ENCODE results near the gene TTC23L.

TTC23L gene

DNA sequence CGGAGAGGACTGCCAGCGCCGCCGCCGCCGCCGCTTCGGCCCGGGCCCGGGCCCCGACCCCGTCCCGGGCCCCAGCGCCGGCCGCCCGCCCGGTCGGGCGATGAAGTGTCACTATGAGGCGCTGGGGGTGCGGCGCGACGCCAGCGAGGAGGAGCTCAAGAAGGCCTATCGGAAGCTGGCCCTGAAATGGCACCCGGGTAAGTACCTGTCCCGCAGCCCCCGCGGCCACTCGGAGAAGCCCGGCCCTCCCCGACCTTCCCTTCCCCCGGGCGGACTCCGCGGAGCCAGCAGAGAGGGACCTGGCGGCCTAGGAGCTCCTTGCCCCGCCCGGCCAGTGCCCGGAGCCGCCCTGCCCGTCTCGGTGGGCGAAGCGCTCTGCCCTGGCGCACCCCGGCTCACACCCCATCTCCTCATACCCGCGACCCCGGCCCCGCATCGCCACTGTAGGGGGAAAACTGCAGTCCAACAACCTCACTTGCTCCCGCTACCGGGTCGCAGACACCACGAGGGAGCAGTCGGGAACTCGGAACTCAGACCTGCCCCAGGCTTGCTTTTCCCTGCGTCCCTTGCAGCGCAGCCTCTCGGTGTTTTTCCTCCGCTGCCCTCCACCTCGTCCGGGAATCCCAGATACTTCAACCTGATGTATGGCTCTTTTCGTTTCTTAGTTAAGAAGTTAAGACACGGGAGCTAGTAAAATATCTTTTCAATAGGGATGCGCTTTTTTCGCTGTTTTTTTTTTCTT lies 90.9 kb downstream of the TTC23L start:
- Histone ChIP-seq H3K27ac (ENCODE audit: low read depth, low read length) (peak overlapping the region; percentile 51), H2AFZ (ENCODE audit: low read length, unreplicated experiment) (peak overlapping the region; percentile 67), H3K79me2 (ENCODE audit: control insufficient read depth, insufficient read depth, low read length, unreplicated experiment) (peaks cover 41% of the 10 kb centered on the region), H3K4me1 (ENCODE audit: control insufficient read depth, insufficient read depth, low read length, unreplicated experiment) (peaks cover 5% of the 10 kb centered on the region), H3K4me3 (ENCODE audit: low read depth, low read length) (peak overlapping the region; percentile 84), H3K27me3 (ENCODE audit: insufficient read depth, low read length) (no peaks in the 10 kb centered on the region), H3K36me3 (ENCODE audit: insufficient read depth, low read length) (peaks cover 18% of the 10 kb centered on the region)

DNA sequence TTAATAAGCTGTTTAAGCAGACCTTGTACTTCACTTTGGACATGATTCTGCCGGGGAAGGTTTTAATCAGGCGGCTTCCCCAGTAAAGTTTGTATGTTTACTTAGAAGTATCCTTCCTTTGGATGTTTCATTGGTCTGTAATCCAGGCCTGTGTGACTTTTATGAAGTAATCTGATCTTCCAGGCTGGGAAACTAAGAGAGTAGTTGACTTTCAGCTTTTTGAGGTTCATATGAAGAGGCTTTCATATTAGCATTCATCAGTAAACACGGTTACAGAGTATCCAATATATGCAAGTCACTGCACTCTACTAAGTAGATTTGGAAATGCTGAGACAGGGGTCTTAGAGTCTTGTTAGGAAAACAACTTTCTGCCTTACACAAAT lies 91.5 kb downstream of the TTC23L start:
- Histone ChIP-seq H3K27me3 (ENCODE audit: insufficient read depth, low read length) (no peaks in the 10 kb centered on the region), H3K4me1 (ENCODE audit: control insufficient read depth, insufficient read depth, low read length, unreplicated experiment) (peaks cover 5% of the 10 kb centered on the region), H3K27ac (ENCODE audit: low read depth, low read length) (peak overlapping the region; percentile 51), H3K4me3 (ENCODE audit: low read depth, low read length) (peak overlapping the region; percentile 84), H3K79me2 (ENCODE audit: control insufficient read depth, insufficient read depth, low read length, unreplicated experiment) (peaks cover 44% of the 10 kb centered on the region), H2AFZ (ENCODE audit: low read length, unreplicated experiment) (peak overlapping the region; percentile 67), H3K36me3 (ENCODE audit: insufficient read depth, low read length) (peaks cover 14% of the 10 kb centered on the region)

DNA sequence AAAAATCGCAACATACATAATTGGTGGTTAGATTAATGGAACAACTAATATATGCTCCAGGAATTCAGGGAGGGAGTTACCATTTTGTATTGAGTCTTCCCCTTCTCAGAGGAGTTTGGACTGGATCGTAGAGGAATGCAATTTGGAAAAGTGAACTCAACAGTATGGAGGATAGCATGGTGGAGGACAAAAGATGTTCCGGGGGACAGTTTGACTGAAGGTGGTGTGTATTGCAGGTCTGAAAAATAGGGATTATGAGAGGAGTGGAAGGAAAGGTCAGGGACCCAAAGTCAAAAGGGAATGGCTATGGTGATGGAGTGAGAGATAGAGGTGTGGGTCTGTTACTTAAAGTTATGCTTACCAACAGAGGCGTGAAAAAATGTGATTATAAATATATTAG lies 91.9 kb downstream of the TTC23L start:
- peaks cover 5% of the 10 kb centered on the region for H3K4me1 ChIP-seq (ENCODE audit: control insufficient read depth, insufficient read depth, low read length, unreplicated experiment)
- H3K4me3 ChIP-seq (ENCODE audit: low read depth, low read length) = peak overlapping the region; percentile 84
- peaks cover 15% of the 10 kb centered on the region; the same call in 1 of the 2 replicates for H3K36me3 ChIP-seq (ENCODE audit: insufficient read depth, low read length)
- H3K79me2 ChIP-seq (ENCODE audit: control insufficient read depth, insufficient read depth, low read length, unreplicated experiment) = peaks cover 44% of the 10 kb centered on the region
- H3K27me3 ChIP-seq (ENCODE audit: insufficient read depth, low read length) = no peaks in the 10 kb centered on the region
- peak overlapping the region; percentile 51 for H3K27ac ChIP-seq (ENCODE audit: low read depth, low read length)
- peak overlapping the region; percentile 67 for H2AFZ ChIP-seq (ENCODE audit: low read length, unreplicated experiment)

GRCh38 chr5:34932947-34933346 lies 94.0 kb downstream of the TTC23L start:
- H3K27me3 ChIP-seq (ENCODE audit: insufficient read depth, low read length) = no peaks in the 10 kb centered on the region
- no peak overlapping the region for H3K4me3 ChIP-seq (ENCODE audit: low read depth, low read length)
- peaks cover 44% of the 10 kb centered on the region for H3K79me2 ChIP-seq (ENCODE audit: control insufficient read depth, insufficient read depth, low read length, unreplicated experiment)
- H3K4me1 ChIP-seq (ENCODE audit: control insufficient read depth, insufficient read depth, low read length, unreplicated experiment) = peaks cover 5% of the 10 kb centered on the region
- H3K27ac ChIP-seq (ENCODE audit: low read depth, low read length) = no peak overlapping the region
- no peak overlapping the region for H2AFZ ChIP-seq (ENCODE audit: low read length, unreplicated experiment)
- peaks cover 11% of the 10 kb centered on the region; the same call in 1 of the 2 replicates for H3K36me3 ChIP-seq (ENCODE audit: insufficient read depth, low read length)

DNA sequence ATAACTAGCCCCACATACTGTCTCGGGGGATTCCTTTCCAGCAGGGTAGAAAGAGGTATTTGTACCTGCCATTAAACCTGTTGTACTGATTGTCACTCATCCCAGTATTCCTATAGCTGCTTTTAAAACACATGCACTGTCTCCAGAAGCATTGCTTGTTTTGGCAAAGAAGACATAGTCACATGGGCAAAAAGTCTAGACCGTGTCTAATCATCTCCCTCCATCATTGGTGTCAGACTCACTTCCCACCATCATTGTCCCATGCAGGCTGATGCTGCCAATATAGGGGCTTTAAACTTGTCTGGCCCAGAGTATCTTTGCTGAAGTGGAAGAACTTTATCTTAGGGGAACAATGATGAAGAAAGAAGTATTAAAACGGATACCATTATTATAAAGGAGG lies 103.0 kb downstream of the TTC23L start:
- Histone ChIP-seq H3K27ac (ENCODE audit: low read depth, low read length) (no peak overlapping the region), H3K36me3 (ENCODE audit: insufficient read depth, low read length) (peaks cover 22% of the 10 kb centered on the region), H3K4me3 (ENCODE audit: low read depth, low read length) (no peak overlapping the region), H2AFZ (ENCODE audit: low read length, unreplicated experiment) (no peak overlapping the region), H3K27me3 (ENCODE audit: insufficient read depth, low read length) (no peaks in the 10 kb centered on the region), H3K79me2 (ENCODE audit: control insufficient read depth, insufficient read depth, low read length, unreplicated experiment) (no peaks in the 10 kb centered on the region), H3K4me1 (ENCODE audit: control insufficient read depth, insufficient read depth, low read length, unreplicated experiment) (no peaks in the 10 kb centered on the region)

DNA sequence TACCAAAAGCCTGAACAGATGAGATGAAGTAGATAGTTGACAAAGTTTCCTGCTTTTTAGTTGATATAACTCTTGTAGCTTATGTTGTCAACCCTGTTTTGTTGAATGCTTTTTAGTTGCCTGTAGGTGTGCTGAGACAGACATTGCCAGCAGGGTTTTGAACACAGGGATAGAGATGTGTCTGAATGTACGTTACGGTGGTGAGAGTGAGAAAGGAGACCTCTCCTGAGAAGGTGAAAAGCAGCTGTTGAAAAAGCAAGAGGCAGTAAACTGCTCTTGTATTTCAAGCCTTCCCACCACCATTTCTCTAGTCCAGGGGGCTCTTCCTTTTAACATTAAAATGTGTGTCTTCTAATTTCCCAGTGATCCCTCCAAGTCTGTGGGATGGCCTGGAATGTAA lies 105.1 kb downstream of the TTC23L start:
- Histone ChIP-seq H3K27ac (ENCODE audit: low read depth, low read length) (no peak overlapping the region), H3K4me1 (ENCODE audit: control insufficient read depth, insufficient read depth, low read length, unreplicated experiment) (no peaks in the 10 kb centered on the region), H2AFZ (ENCODE audit: low read length, unreplicated experiment) (no peak overlapping the region), H3K27me3 (ENCODE audit: insufficient read depth, low read length) (no peaks in the 10 kb centered on the region), H3K79me2 (ENCODE audit: control insufficient read depth, insufficient read depth, low read length, unreplicated experiment) (no peaks in the 10 kb centered on the region), H3K36me3 (ENCODE audit: insufficient read depth, low read length) (peaks cover 13% of the 10 kb centered on the region; the same call in 1 of the 2 replicates), H3K4me3 (ENCODE audit: low read depth, low read length) (no peak overlapping the region)

- H3K36me3 ChIP-seq (ENCODE audit: insufficient read depth, low read length) = peaks cover 12% of the 10 kb centered on the region; the same call in 1 of the 2 replicates
- H2AFZ ChIP-seq (ENCODE audit: low read length, unreplicated experiment) = no peak overlapping the region
- H3K4me3 ChIP-seq (ENCODE audit: low read depth, low read length) = no peak overlapping the region
- no peaks in the 10 kb centered on the region for H3K4me1 ChIP-seq (ENCODE audit: control insufficient read depth, insufficient read depth, low read length, unreplicated experiment)
- H3K27ac ChIP-seq (ENCODE audit: low read depth, low read length) = no peak overlapping the region
- H3K27me3 ChIP-seq (ENCODE audit: insufficient read depth, low read length) = no peaks in the 10 kb centered on the region
- H3K79me2 ChIP-seq (ENCODE audit: control insufficient read depth, insufficient read depth, low read length, unreplicated experiment) = no peaks in the 10 kb centered on the region
Measured at GRCh38 chr5:34944460-34945047, 105.6 kb downstream of the TTC23L start.

Measured in ACC112 (cell line).